ENCODE data around the gene UGT1A9. TPM values are rescaled to one million over a fixed set of nuclear protein-coding genes. Genes with fewer than 3 reads are reported as not detected.
A peak's percentile ranks its signal among the peaks of the same experiment; 100 is the strongest.

Gene UGT1A9
- total RNA-seq, 1 experiment from 2014 or later, result not detected

GRCh38 chr2:233758849-233759248, 87.2 kb downstream of the UGT1A9 start:
- no peak for TF ChIP-seq CTCF (conservative IDR thresholded peaks at IDR 0.05)
- Histone ChIP-seq H3K27me3 (ENCODE audit: insufficient read depth, low read depth) (no peaks in the 10 kb centered on the region), H3K4me1 (replicated peaks; ENCODE audit: insufficient read depth) (peaks cover 11% of the 10 kb centered on the region; the same call in 1 of the 2 replicates), H3K27ac (no peak overlapping the region; the same call in 1 of the 2 replicates), H2AFZ (no peak overlapping the region), H3F3A (ENCODE audit: insufficient read depth, low read depth) (peaks cover 73% of the 10 kb centered on the region), H4K20me1 (ENCODE audit: insufficient read depth) (peaks cover 60% of the 10 kb centered on the region), H3K9me3 (ENCODE audit: insufficient read depth, low read depth) (no peaks in the 10 kb centered on the region), H3K36me3 (ENCODE audit: low read depth) (peaks cover 69% of the 10 kb centered on the region), H3K79me2 (ENCODE audit: low read depth) (peaks cover 92% of the 10 kb centered on the region), H3K9me2 (ENCODE audit: insufficient read depth) (no peaks in the 10 kb centered on the region), H3K4me3 (no peak overlapping the region), H3K4me2 (no peak overlapping the region)
- DNase-seq, result no peak
- BruUV-seq (replicated peaks), result no TSS peak
- intact Hi-C loops (cut with micrococcal nuclease; ENCODE audit: unreplicated experiment), result no loop called here
- POLR2A ChIA-PET (ENCODE audit: unreplicated experiment), result no interaction called here
- CTCF ChIA-PET, result interaction anchor here (0.6 kb wide), 1 partner anchor 65 kb away, joined by 3 read pairs; no protein-coding TSS in a partner anchor

GRCh38 chr2:233760043-233760442, 88.3 kb downstream of the UGT1A9 start, which contains the start of gene UGT1A1:
Gene UGT1A1, plus strand, starts transcription at chr2:233760270. Its CDS starts 18 bp downstream, at chr2:233760288.
- intact Hi-C loops (cut with micrococcal nuclease; ENCODE audit: unreplicated experiment), result no loop called here
- DNase-seq, result no peak

GRCh38 chr2:233761040-233761769, 89.5 kb downstream of the UGT1A9 start:
- Histone ChIP-seq H3K4me3 (no peak overlapping the region), H2AFZ (no peak overlapping the region), H3K27me3 (ENCODE audit: insufficient read depth, low read depth) (no peaks in the 10 kb centered on the region), H3K4me2 (no peak overlapping the region), H3K79me2 (ENCODE audit: low read depth) (peaks cover 92% of the 10 kb centered on the region), H4K20me1 (ENCODE audit: insufficient read depth) (peaks cover 73% of the 10 kb centered on the region), H3K27ac (0 out of 2 replicates have a peak overlapping the region, but pooled peaks have one; percentile 10), H3K9me2 (ENCODE audit: insufficient read depth) (no peaks in the 10 kb centered on the region), H3K36me3 (ENCODE audit: low read depth) (peaks cover 56% of the 10 kb centered on the region), H3K4me1 (replicated peaks; ENCODE audit: insufficient read depth) (peaks cover 11% of the 10 kb centered on the region; the same call in 1 of the 2 replicates), H3F3A (ENCODE audit: insufficient read depth, low read depth) (peaks cover 77% of the 10 kb centered on the region), H3K9me3 (ENCODE audit: insufficient read depth, low read depth) (no peaks in the 10 kb centered on the region)
- no peak for DNase-seq
- CTCF ChIA-PET, result no interaction called here
- intact Hi-C loops (cut with micrococcal nuclease; ENCODE audit: unreplicated experiment), result no loop called here
- TSS peak; percentile 1 for BruUV-seq (replicated peaks)
- POLR2A ChIA-PET (ENCODE audit: unreplicated experiment), result interaction anchor here (0.9 kb wide), 1 partner anchor 10 kb away, joined by 7 read pairs; no protein-coding TSS in a partner anchor
- TF ChIP-seq EZH2 (IDR thresholded peaks at IDR 0.05; ENCODE audit: low read depth) (no peak), CTCF (conservative IDR thresholded peaks at IDR 0.05) (no peak)

More at GRCh38 chr2:233760043-233760442, 88.3 kb downstream of the UGT1A9 start, which contains the start of gene UGT1A1:
- TF ChIP-seq EZH2 (IDR thresholded peaks at IDR 0.05; ENCODE audit: low read depth), result no peak
- no peak for TF ChIP-seq CTCF (conservative IDR thresholded peaks at IDR 0.05)
- POLR2A ChIA-PET (ENCODE audit: unreplicated experiment), result no interaction called here
- peaks cover 60% of the 10 kb centered on the region for H3K36me3 ChIP-seq (ENCODE audit: low read depth)
- no peaks in the 10 kb centered on the region for H3K9me2 ChIP-seq (ENCODE audit: insufficient read depth)
- H2AFZ ChIP-seq, result no peak within 1 kb of the TSS
- H3K4me3 ChIP-seq, result no peak within 1 kb of the TSS
- H3F3A ChIP-seq (ENCODE audit: insufficient read depth, low read depth), result peaks cover 74% of the 10 kb centered on the region
- CTCF ChIA-PET, result no interaction called here
- H3K4me2 ChIP-seq, result no peak within 1 kb of the TSS
- H4K20me1 ChIP-seq (ENCODE audit: insufficient read depth), result peaks cover 64% of the 10 kb centered on the region
- 0 out of 2 replicates have a peak within 1 kb of the TSS, but pooled peaks have one; percentile 10 for H3K27ac ChIP-seq
- H3K79me2 ChIP-seq (ENCODE audit: low read depth), result peaks cover 93% of the 10 kb centered on the region
- peaks cover 11% of the 10 kb centered on the region; the same call in 1 of the 2 replicates for H3K4me1 ChIP-seq (replicated peaks; ENCODE audit: insufficient read depth)
- no peaks in the 10 kb centered on the region for H3K27me3 ChIP-seq (ENCODE audit: insufficient read depth, low read depth)
- BruUV-seq (replicated peaks), result no TSS peak
- no peaks in the 10 kb centered on the region for H3K9me3 ChIP-seq (ENCODE audit: insufficient read depth, low read depth)

Data from PC-9 (cell line).